Stimulated activated CD4-positive, alpha-beta T cell treated with anti-CD3 and anti-CD28 coated beads, Interleukin-12 subunit alpha, Interleukin-12 subunit beta, amount 100 ng/mL, for 24 hours (primary cell): Measurements from ENCODE around the gene AQP2.

Source experiments
- DNase-seq, 2 experiments: peaks; one replicate each; pipeline ENCODE4 v3.0.0-alpha.2; 2020; ENCODE audit warnings: low read depth in 2 of 2

Gene AQP2

GRCh38 chr12:49920241-49920914 lies 30.2 kb upstream of the AQP2 start:
- DNase-seq, result no peak

GRCh38 chr12:49920915-49921286 lies 29.6 kb upstream of the AQP2 start:
- no peak for DNase-seq

- no peak for DNase-seq
Observed at GRCh38 chr12:49921299-49921698, 29.2 kb upstream of the AQP2 start.

- no peak for DNase-seq
Observed at GRCh38 chr12:49921936-49922335, 28.6 kb upstream of the AQP2 start.

GRCh38 chr12:49922349-49923034 lies 28.0 kb upstream of the AQP2 start:
- no peak for DNase-seq

GRCh38 chr12:49923035-49923644 lies 27.4 kb upstream of the AQP2 start:
- no peak for DNase-seq

GRCh38 chr12:49923880-49924556 lies 26.5 kb upstream of the AQP2 start:
- no peak for DNase-seq

GRCh38 chr12:49924628-49925246 lies 25.8 kb upstream of the AQP2 start:
- no peak for DNase-seq

- DNase-seq, result no peak
Observed at GRCh38 chr12:49925433-49926204, 24.9 kb upstream of the AQP2 start.

GRCh38 chr12:49928471-49928870 lies 22.1 kb upstream of the AQP2 start:
- no peak for DNase-seq

- no peak for DNase-seq
Observed at GRCh38 chr12:49929581-49929980, 21.0 kb upstream of the AQP2 start.

- DNase-seq, result no peak
Observed at GRCh38 chr12:49930515-49931288, 19.8 kb upstream of the AQP2 start.

GRCh38 chr12:49932023-49932422 lies 18.5 kb upstream of the AQP2 start:
- no peak for DNase-seq

- DNase-seq, result no peak
Observed at GRCh38 chr12:49932533-49933130, 17.9 kb upstream of the AQP2 start.

- DNase-seq, result no peak
Observed at GRCh38 chr12:49933796-49934195, 16.7 kb upstream of the AQP2 start.

- DNase-seq, result no peak
Observed at GRCh38 chr12:49934505-49934904, 16.0 kb upstream of the AQP2 start.

GRCh38 chr12:49936925-49937324 lies 13.6 kb upstream of the AQP2 start:
- DNase-seq, result no peak

GRCh38 chr12:49937639-49938300 lies 12.8 kb upstream of the AQP2 start:
- no peak for DNase-seq

- no peak for DNase-seq
Observed at GRCh38 chr12:49939307-49939706, 11.2 kb upstream of the AQP2 start.

- no peak for DNase-seq
Observed at GRCh38 chr12:49939707-49940106, 10.8 kb upstream of the AQP2 start.
